ENCODE results near the gene SYVN1. TPM values are rescaled to one million over a fixed set of nuclear protein-coding genes. Genes with fewer than 3 reads are reported as not detected.

Gene SYVN1
- total and polyA plus RNA-seq, 2 donors (not counting 1 experiment from before 2014, with no cell fraction given) = 187 to 282 TPM

DNA sequence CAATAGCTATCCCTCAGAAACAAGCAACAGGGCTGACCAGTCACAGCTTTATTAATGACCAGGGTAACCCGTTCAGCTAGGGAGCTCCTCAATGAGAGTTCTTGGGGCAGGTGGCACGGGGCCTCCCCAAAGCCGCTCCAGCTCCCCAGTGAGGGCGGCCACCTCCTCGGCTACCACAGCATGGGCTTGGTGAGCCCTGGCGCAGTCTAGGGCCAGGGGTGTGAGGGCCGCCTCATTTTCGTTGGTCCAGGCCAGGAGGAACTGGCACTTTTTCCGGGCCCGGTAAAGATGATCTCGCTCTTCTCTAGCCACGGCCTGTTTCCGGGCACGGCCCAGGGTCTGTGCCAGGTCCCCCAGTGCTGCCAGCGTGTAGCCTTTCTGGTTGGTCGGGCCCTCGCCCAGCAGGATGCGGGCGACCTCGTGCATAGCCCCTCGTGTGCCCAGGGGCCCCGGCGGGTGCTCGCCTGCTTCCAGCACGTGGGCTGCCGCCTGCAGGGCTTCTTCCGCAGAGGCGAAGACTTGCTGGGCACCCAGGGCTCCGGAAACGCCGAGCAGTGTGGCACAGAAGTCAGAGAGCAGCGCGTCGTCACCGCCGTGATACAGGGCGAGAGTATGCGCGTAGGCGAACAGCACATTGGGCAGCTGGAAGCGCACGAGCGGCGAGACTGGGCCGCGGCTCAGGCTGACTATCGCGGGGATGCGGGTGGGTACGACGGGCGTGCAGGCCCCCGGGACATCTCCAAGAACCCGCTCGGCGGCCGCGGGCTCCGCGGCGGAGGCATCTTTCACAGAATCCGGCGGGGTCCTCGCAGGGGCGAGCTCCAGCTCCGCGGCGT is 17.7 kb downstream of the SYVN1 start:
- H3K9ac ChIP-seq (ENCODE audit: low read length) = peak overlapping the region; percentile 84
- peaks cover 0 to 42% of the 10 kb centered on the region in 2 experiments for H3K36me3 ChIP-seq (replicated peaks in 1 of 2; ENCODE audit: control extremely low read depth in 1 of 2, control insufficient read depth in 1 of 2, extremely low read depth in 1 of 2, insufficient read depth in 2 of 2, low read length in 1 of 2)
- H3K27me3 Mint-ChIP-seq = no peaks in the 10 kb centered on the region
- H3K27me3 ChIP-seq (replicated peaks in 1 of 4; ENCODE audit: control extremely low read depth in 1 of 4, control insufficient read depth in 3 of 4, insufficient read depth in 4 of 4, low read length in 3 of 4) = no peaks in the 10 kb centered on the region
- H3K4me3 ChIP-seq (ENCODE audit: control extremely low read depth in 1 of 5, extremely low read depth in 1 of 5, insufficient read depth in 1 of 5, low read depth in 2 of 5, low read length in 4 of 5) = peak overlapping the region in 4 of 5 experiments; percentile 75 to 80 (median 80)
- peaks cover 74% of the 10 kb centered on the region for H3K79me2 ChIP-seq (ENCODE audit: control insufficient read depth, insufficient read depth, low read length)
- H3K4me1 Mint-ChIP-seq = peaks cover 68% of the 10 kb centered on the region
- DNase-seq (peak; percentile 63), ATAC-seq (ENCODE audit: low read depth) (no peak)
- peak overlapping the region; percentile 96 for H3K4me2 ChIP-seq (replicated peaks; ENCODE audit: low read depth, low read length, poor library complexity, severe bottlenecking)
- peak overlapping the region; percentile 84 for H3K4me3 Mint-ChIP-seq
- H3K27ac ChIP-seq (ENCODE audit: low read length in 2 of 2) = peak overlapping the region; percentile 69 to 87
- H2AFZ ChIP-seq (ENCODE audit: insufficient read depth, low read depth, low read length, poor library complexity, severe bottlenecking) = peak overlapping the region; percentile 58
- CTCF ChIA-PET = interaction anchor here (0.9 to 3.8 kb wide), 9 partner anchors 11 to 269 kb away, joined by 3 to 26 read pairs (median 20); partner anchors contain the start of genes ARL2 and CAPN1
- H3K9me3 Mint-ChIP-seq (ENCODE audit: insufficient read depth) = no peaks in the 10 kb centered on the region
- peaks cover 38 to 64% of the 10 kb centered on the region in 2 donors for H3K4me1 ChIP-seq (ENCODE audit: control insufficient read depth in 2 of 2, insufficient read depth in 2 of 2, low read length in 2 of 2)
- H3K27ac Mint-ChIP-seq = peak overlapping the region; percentile 91
- H3K9me3 ChIP-seq (ENCODE audit: control extremely low read depth in 1 of 3, control insufficient read depth in 2 of 3, insufficient read depth in 1 of 3, low read length in 2 of 3) = no peaks in the 10 kb centered on the region
- TF ChIP-seq EZH2 (IDR thresholded peaks at IDR 0.05; ENCODE audit: borderline replicate concordance, insufficient read depth, low read depth, low read length, poor library complexity, severe bottlenecking) = no peak
- TF ChIP-seq, protein P1, sequence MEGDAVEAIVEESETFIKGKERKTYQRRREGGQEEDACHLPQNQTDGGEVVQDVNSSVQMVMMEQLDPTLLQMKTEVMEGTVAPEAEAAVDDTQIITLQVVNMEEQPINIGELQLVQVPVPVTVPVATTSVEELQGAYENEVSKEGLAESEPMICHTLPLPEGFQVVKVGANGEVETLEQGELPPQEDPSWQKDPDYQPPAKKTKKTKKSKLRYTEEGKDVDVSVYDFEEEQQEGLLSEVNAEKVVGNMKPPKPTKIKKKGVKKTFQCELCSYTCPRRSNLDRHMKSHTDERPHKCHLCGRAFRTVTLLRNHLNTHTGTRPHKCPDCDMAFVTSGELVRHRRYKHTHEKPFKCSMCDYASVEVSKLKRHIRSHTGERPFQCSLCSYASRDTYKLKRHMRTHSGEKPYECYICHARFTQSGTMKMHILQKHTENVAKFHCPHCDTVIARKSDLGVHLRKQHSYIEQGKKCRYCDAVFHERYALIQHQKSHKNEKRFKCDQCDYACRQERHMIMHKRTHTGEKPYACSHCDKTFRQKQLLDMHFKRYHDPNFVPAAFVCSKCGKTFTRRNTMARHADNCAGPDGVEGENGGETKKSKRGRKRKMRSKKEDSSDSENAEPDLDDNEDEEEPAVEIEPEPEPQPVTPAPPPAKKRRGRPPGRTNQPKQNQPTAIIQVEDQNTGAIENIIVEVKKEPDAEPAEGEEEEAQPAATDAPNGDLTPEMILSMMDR (IDR thresholded peaks at IDR 0.05) = no peak
- 26% methylated on average over 68 of the region's 68 CpGs for WGBS (ENCODE audit: insufficient coverage)
- POLR2A ChIA-PET = interaction anchor here (0.9 to 7.3 kb wide), 10 partner anchors 9 to 744 kb away, joined by 3 to 160 read pairs (median 4); partner anchors contain the start of genes ARL2, CAPN1, MUS81 and RASGRP2
- peaks cover 31% of the 10 kb centered on the region for H4K20me1 ChIP-seq (ENCODE audit: control insufficient read depth, insufficient read depth, low read length, poor library complexity, severe bottlenecking)
- intact Hi-C loops (cut with micrococcal nuclease) = loop anchor here (1.0 to 10.0 kb wide), 9 partner anchors 16 to 498 kb away; partner anchors contain the start of genes ATG2A, CDCA5, MAP3K11 and PCNX3
